Brain microvascular endothelial cell (primary cell): Measurements from ENCODE around the gene DGKG.

Experiments used
- DNase-seq: peaks from one replicate; pipeline ENCODE4 v3.0.0-alpha.2; 2020
- H3K27ac ChIP-seq: fragments of 250-450 bp; sonication (Bioruptor Pico); 2 replicates; pipeline ENCODE4 v1.5.1; 2020; ENCODE audit warnings: mild to moderate bottlenecking, moderate library complexity
- H3K27me3 ChIP-seq: fragments of 250-450 bp; sonication (Bioruptor Pico); replicated peaks from 2 replicates; pipeline ENCODE4 v1.5.1; 2020; ENCODE audit warnings: mild to moderate bottlenecking
- H3K36me3 ChIP-seq: fragments of 250-450 bp; sonication (Bioruptor Pico); replicated peaks from 2 replicates; pipeline ENCODE4 v1.5.1; 2020; ENCODE audit warnings: mild to moderate bottlenecking
- H3K4me3 ChIP-seq: 2 replicates; pipeline ENCODE4 v1.5.1; 2011; ENCODE audit warnings: low read depth, mild to moderate bottlenecking, control low read depth, low read length, moderate library complexity
- in situ Hi-C: cut with HindIII; loops from 2 replicates; pipeline ENCODE4 v1.10.0; 2017; ENCODE audit warnings: low sequenced_read_pairs, low pct_ligation_motif_present
- TF ChIP-seq, protein P1 (sequence below): IDR thresholded peaks from 2 replicates; pipeline ENCODE4 v1.5.1; 2011; ENCODE audit warnings: low read depth, mild to moderate bottlenecking, moderate library complexity, low read length, control low read depth, inconsistent platforms; ENCODE audit errors: missing control alignments

Gene DGKG

DNA sequence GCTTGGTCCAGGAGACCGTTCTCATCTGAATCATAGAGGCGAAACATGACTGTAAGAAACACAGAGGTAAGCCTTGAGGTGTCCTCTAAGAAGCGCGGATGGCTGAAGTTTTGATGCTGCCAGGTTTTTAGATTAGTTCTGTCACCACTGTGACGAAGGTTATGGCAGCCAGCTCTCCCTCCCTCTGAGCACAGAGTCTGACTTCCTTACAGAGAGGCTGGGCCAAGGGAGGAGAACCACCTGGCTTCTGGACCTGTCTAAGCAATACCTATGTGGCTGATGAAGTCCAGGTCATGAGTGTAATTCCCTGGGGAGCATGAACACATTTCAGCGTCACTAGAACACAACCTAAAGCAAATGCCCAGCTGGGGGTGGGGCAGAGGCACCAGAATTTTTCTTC, 77.4 kb downstream of the DGKG start:
- Histone ChIP-seq H3K27me3 (no peaks in the 10 kb centered on the region), H3K4me3 (no peak overlapping the region), H3K27ac (no peak overlapping the region), H3K36me3 (no peaks in the 10 kb centered on the region)
- no peak for DNase-seq
- TF ChIP-seq, protein P1, sequence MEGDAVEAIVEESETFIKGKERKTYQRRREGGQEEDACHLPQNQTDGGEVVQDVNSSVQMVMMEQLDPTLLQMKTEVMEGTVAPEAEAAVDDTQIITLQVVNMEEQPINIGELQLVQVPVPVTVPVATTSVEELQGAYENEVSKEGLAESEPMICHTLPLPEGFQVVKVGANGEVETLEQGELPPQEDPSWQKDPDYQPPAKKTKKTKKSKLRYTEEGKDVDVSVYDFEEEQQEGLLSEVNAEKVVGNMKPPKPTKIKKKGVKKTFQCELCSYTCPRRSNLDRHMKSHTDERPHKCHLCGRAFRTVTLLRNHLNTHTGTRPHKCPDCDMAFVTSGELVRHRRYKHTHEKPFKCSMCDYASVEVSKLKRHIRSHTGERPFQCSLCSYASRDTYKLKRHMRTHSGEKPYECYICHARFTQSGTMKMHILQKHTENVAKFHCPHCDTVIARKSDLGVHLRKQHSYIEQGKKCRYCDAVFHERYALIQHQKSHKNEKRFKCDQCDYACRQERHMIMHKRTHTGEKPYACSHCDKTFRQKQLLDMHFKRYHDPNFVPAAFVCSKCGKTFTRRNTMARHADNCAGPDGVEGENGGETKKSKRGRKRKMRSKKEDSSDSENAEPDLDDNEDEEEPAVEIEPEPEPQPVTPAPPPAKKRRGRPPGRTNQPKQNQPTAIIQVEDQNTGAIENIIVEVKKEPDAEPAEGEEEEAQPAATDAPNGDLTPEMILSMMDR: no peak
- in situ Hi-C loops: no loop called here

DNA sequence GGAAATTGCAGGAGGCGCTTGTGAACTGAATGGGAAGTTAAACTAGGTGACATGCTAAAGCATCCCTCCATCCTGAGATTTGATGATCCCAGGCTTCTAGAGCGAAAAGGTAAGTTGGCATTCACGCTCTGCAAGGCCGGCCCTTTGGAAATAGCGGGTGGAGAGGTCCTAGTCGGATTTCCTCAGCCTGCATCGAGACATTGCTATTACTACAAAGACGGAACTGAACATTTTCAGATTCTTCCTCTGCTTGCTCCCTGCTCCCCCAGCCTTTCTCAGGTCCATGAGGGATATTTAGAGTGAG, 77.7 kb downstream of the DGKG start:
- no peaks in the 10 kb centered on the region for H3K27me3 ChIP-seq
- no peak for DNase-seq
- H3K36me3 ChIP-seq: no peaks in the 10 kb centered on the region
- no peak overlapping the region for H3K4me3 ChIP-seq
- TF ChIP-seq, protein P1: no peak
- in situ Hi-C loops: no loop called here
- peak overlapping the region; percentile 94 for H3K27ac ChIP-seq

DNA sequence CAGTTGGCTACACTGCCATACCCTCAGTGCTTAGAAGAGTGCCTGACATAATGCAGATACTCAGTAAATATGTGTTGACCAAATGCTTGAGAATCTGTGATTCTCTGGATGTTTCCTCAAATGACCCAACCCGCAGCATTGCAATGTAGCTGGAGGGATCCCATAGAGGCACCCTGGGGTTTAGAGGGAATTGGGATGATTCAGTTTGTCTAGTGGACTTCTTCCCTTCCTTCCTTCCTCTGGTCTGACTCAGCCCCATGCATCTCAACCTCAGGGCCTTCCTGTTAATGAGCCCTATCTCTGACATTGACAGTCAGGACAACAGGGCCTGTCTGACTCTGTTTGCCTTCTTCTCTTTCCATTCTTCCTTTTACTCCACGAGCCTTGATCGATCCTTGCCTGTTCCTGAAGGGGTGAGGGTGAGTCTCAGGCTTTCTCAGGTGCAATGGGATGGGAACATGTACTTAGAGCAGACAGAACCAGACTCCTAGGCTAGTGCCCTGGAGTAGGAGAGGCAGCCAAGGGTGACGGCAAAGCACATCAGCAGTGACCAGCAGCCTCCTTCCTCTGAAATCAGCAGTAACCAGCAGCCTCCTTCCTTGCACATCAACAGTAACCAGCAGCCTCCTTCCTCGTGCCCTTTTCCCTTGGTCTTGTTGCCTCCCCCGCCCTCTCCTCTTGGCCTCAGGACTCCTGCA, 78.2 kb downstream of the DGKG start:
- in situ Hi-C loops: no loop called here
- TF ChIP-seq, protein P1: no peak
- H3K4me3 ChIP-seq: no peak overlapping the region
- peak; percentile 88 for DNase-seq
- H3K27ac ChIP-seq: peak overlapping the region; percentile 94
- no peaks in the 10 kb centered on the region for H3K36me3 ChIP-seq
- no peaks in the 10 kb centered on the region for H3K27me3 ChIP-seq

GRCh38 chr3:186283096-186283495, 78.9 kb downstream of the DGKG start:
- TF ChIP-seq, protein P1: no peak
- Histone ChIP-seq H3K27ac (peak overlapping the region; percentile 94), H3K36me3 (no peaks in the 10 kb centered on the region), H3K27me3 (no peaks in the 10 kb centered on the region), H3K4me3 (no peak overlapping the region)
- peak; percentile 43 for DNase-seq
- in situ Hi-C loops: no loop called here

DNA sequence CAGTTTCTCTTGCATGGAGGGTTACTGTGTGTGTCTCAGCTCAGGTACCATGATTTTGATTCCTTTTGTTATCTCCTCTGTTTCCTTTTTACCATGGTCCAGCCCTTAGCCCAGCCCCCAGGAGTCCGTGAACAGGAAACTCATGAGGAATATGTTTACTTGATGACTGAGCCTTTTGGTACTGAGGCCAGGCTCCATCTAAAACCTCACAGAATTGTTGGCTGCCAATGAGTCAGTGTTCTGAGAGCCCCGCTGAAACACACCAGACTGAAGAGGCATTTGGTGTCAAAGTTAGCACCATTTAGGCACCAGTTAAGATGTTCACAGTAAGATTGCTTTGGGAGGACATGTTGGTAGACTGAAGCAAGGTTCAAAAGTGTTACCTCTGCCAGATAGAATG, 80.9 kb downstream of the DGKG start:
- in situ Hi-C loops: no loop called here
- Histone ChIP-seq H3K4me3 (peak overlapping the region; percentile 23), H3K27me3 (no peaks in the 10 kb centered on the region), H3K27ac (peak overlapping the region; percentile 94), H3K36me3 (no peaks in the 10 kb centered on the region)
- TF ChIP-seq, protein P1: no peak
- DNase-seq: peak; percentile 94

DNA sequence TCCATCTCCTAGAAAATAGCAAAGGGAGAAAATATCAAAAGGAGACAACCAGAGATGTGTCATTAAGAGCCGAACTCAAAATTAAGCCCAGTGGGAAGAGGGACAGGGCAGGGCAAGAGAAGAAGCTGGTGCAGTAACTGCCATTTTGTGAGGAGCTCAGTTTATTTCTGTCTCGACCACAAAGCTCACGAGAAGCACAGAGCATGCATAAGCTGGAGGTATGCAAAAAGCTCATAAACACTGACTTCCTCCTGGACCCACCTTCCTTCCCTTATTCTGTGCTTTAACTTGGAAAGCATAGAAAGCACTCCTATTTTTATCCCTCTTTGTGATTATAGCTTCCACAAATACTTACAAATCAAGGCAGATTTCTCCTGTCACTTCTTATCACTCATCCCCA, 81.3 kb downstream of the DGKG start:
- TF ChIP-seq, protein P1: no peak
- peak overlapping the region; percentile 94 for H3K27ac ChIP-seq
- H3K27me3 ChIP-seq: no peaks in the 10 kb centered on the region
- H3K4me3 ChIP-seq: peak overlapping the region; percentile 23
- no peaks in the 10 kb centered on the region for H3K36me3 ChIP-seq
- DNase-seq: no peak
- in situ Hi-C loops: no loop called here
